Keratinocyte (primary cell): ENCODE measurements around the gene CHML. TPM values are rescaled to one million over a fixed set of nuclear protein-coding genes. Genes with fewer than 3 reads are reported as not detected.

Experiments used
- DNase-seq: peaks from one replicate; pipeline ENCODE4 v3.0.0-alpha.2; 2011; ENCODE audit warnings: low read depth, missing footprints, low spot score
- FAIRE-seq: peaks from 2 replicates; lab custom pipeline; 2011; peaks lifted over from hg19 to GRCh38; lab: Jason Lieb, UNC
- H2AFZ ChIP-seq: 2 replicates; pipeline ENCODE4 v1.6.0; 2012; ENCODE audit warnings: low read length, control low read depth, inconsistent platforms; ENCODE audit not compliant: control insufficient read depth
- H3K27ac ChIP-seq: 2 replicates; pipeline ENCODE4 v1.5.1; 2011; ENCODE audit warnings: low read length; ENCODE audit not compliant: control insufficient read depth, insufficient read depth
- H3K27me3 ChIP-seq: 3 replicates; pipeline ENCODE4 v1.6.0; 2011; ENCODE audit warnings: low read length; ENCODE audit not compliant: control insufficient read depth, insufficient read depth; ENCODE audit errors: extremely low read depth
- H3K36me3 ChIP-seq, 2 experiments: 2 replicates in 1 of 2; 3 replicates in 1 of 2; pipeline ENCODE4 v1.5.1; 2011; ENCODE audit warnings: low read length in 2 of 2, mild to moderate bottlenecking in 1 of 2; ENCODE audit not compliant: control insufficient read depth in 2 of 2, insufficient read depth in 2 of 2; ENCODE audit errors: extremely low read depth in 1 of 2
- H3K4me1 ChIP-seq: 3 replicates; pipeline ENCODE4 v1.5.1; 2011; ENCODE audit warnings: low read length; ENCODE audit not compliant: control insufficient read depth, insufficient read depth; ENCODE audit errors: extremely low read depth
- H3K4me2 ChIP-seq: 3 replicates; pipeline ENCODE4 v1.6.0; 2011; ENCODE audit warnings: low read depth, low read length; ENCODE audit not compliant: control insufficient read depth, insufficient read depth; ENCODE audit errors: extremely low read depth
- H3K4me3 ChIP-seq, 3 experiments: fragments of 200-600 bp in 1 of 3; sonication (generic) in 1 of 3; 2 replicates in 2 of 3; 3 replicates in 1 of 3; pipeline ENCODE4 v1.5.1; 2011 to 2016; ENCODE audit warnings: low read length in 3 of 3, mild to moderate bottlenecking in 3 of 3, control low read depth in 2 of 3, inconsistent platforms in 1 of 3, low read depth in 1 of 3, mixed read lengths in 1 of 3, mixed run types in 1 of 3, moderate library complexity in 1 of 3; ENCODE audit not compliant: control insufficient read depth in 2 of 3, insufficient read depth in 2 of 3; ENCODE audit errors: extremely low read depth in 1 of 3
- H3K79me2 ChIP-seq: 2 replicates; pipeline ENCODE4 v1.6.0; 2012; ENCODE audit warnings: low read length; ENCODE audit not compliant: control insufficient read depth, insufficient read depth
- H3K9ac ChIP-seq: 3 replicates; pipeline ENCODE4 v1.6.0; 2011; ENCODE audit warnings: low read length; ENCODE audit not compliant: control insufficient read depth, insufficient read depth; ENCODE audit errors: extremely low read depth
- H3K9me1 ChIP-seq: 3 replicates; pipeline ENCODE4 v1.6.0; 2011; ENCODE audit warnings: low read length; ENCODE audit not compliant: control insufficient read depth, insufficient read depth; ENCODE audit errors: extremely low read depth
- H3K9me3 ChIP-seq: 2 replicates; pipeline ENCODE4 v1.5.1; 2012; ENCODE audit warnings: low read depth, low read length; ENCODE audit not compliant: control insufficient read depth
- H4K20me1 ChIP-seq: 3 replicates; pipeline ENCODE4 v1.6.0; 2011; ENCODE audit warnings: low read length; ENCODE audit not compliant: control insufficient read depth, insufficient read depth; ENCODE audit errors: extremely low read depth
- CTCF ChIP-seq, 3 experiments: IDR thresholded peaks in 1 of 3; conservative IDR thresholded peaks in 1 of 3; optimal IDR thresholded peaks in 1 of 3; 2 replicates in 2 of 3; 3 replicates in 1 of 3; pipeline versions ENCODE3 to v1.5.1; 2011; ENCODE audit warnings: low read length in 3 of 3, mild to moderate bottlenecking in 3 of 3, moderate library complexity in 2 of 3, control low read depth in 1 of 3, inconsistent platforms in 1 of 3; ENCODE audit not compliant: insufficient read depth in 2 of 3; ENCODE audit errors: extremely low read depth in 1 of 3
- EZH2 ChIP-seq: IDR thresholded peaks from one replicate; pipeline ENCODE4 v1.6.1; 2012; ENCODE audit warnings: inconsistent platforms, mild to moderate bottlenecking, low read length, moderate library complexity
- dilution Hi-C: fragments of 300-500 bp; cut with MboI; formaldehyde crosslinking; loops from one replicate; pipeline ENCODE4 v1.7.0; 2020; ENCODE audit warnings: low sequenced_read_pairs; ENCODE audit not compliant: extremely low pct_ligation_motif_present
- polyA plus RNA-seq, 5 experiments: library from polyadenylated mRNA; depleted of rRNA in 3 of 5; stranded (reverse) in 3 of 5; stranded (forward) in 1 of 5; unstranded in 1 of 5; fragments of >200 nt; gene quantifications; 1 replicate in 1 of 5; 2 replicates in 3 of 5; 3 replicates in 1 of 5; pipeline versions ENCODE4 v1.2.1 to v1.2.3, GENCODE V29; 2011 to 2012; ENCODE audit warnings: missing spikeins in 2 of 5, low read depth in 1 of 5, low replicate concordance in 1 of 5

CHML gene
- polyA plus RNA-seq, 1 donor (not counting 4 experiments of a cell fraction or from before 2014, with no cell fraction given), result 8.3 TPM

GRCh38 chr1:241652012-241652411 is 11.8 kb upstream of the CHML start, which contains the start of gene WDR64:
Gene WDR64, plus strand, starts transcription at chr1:241652281. Its CDS starts 204 bp downstream, at chr1:241652485.
- Histone ChIP-seq H3K36me3 (no peaks in the 10 kb centered on the region), H3K4me2 (no peak within 1 kb of the TSS), H2AFZ (no peak within 1 kb of the TSS), H3K9me3 (no peaks in the 10 kb centered on the region), H4K20me1 (no peaks in the 10 kb centered on the region), H3K4me3 (no peak within 1 kb of the TSS), H3K27ac (no peak within 1 kb of the TSS), H3K9ac (no peak within 1 kb of the TSS), H3K27me3 (no peaks in the 10 kb centered on the region), H3K4me1 (no peaks in the 10 kb centered on the region), H3K9me1 (no peaks in the 10 kb centered on the region), H3K79me2 (no peaks in the 10 kb centered on the region)
- DNase-seq, result no peak
- TF ChIP-seq EZH2 (no peak), CTCF (optimal IDR thresholded peaks at IDR 0.05 in 1 of 3, IDR thresholded peaks at IDR 0.05 in 1 of 3, conservative IDR thresholded peaks at IDR 0.05 in 1 of 3; ENCODE audit: extremely low read depth in 1 of 3, insufficient read depth in 2 of 3, low read length in 3 of 3) (no peak)
- dilution Hi-C loops, result no loop called here
- no peak for FAIRE-seq

GRCh38 chr1:241648159-241648558 is 8.0 kb upstream of the CHML start:
- Histone ChIP-seq H3K4me1 (no peaks in the 10 kb centered on the region), H3K27ac (no peak overlapping the region), H3K27me3 (no peaks in the 10 kb centered on the region), H3K9me1 (no peaks in the 10 kb centered on the region), H3K79me2 (no peaks in the 10 kb centered on the region), H3K36me3 (no peaks in the 10 kb centered on the region), H3K4me3 (no peak overlapping the region), H2AFZ (no peak overlapping the region), H3K9me3 (no peaks in the 10 kb centered on the region), H3K9ac (no peak overlapping the region), H3K4me2 (no peak overlapping the region), H4K20me1 (no peaks in the 10 kb centered on the region)
- dilution Hi-C loops, result no loop called here
- no peak for FAIRE-seq
- no peak for DNase-seq
- no peak for TF ChIP-seq CTCF (optimal IDR thresholded peaks at IDR 0.05 in 1 of 3, IDR thresholded peaks at IDR 0.05 in 1 of 3, conservative IDR thresholded peaks at IDR 0.05 in 1 of 3; ENCODE audit: extremely low read depth in 1 of 3, insufficient read depth in 2 of 3, low read length in 3 of 3)
- TF ChIP-seq EZH2, result no peak
